Esophagus squamous epithelium (tissue), 4 donors: Measurements from ENCODE around the gene PKM.

Experiments used
- POLR2A ChIP-seq, 4 donors: fragments of 450-650 bp; IDR thresholded peaks; one replicate each; pipeline ENCODE4 v1.6.1; 2017; ENCODE audit warnings: antibody characterized with exemption in 4 of 4, mild to moderate bottlenecking in 4 of 4, moderate library complexity in 3 of 4
- TF ChIP-seq, protein P1 (sequence below), 6 experiments: fragments of 450-650 bp in 4 of 6; fragments of 200-600 bp in 2 of 6; sonication (generic) in 2 of 6; IDR thresholded peaks; one replicate each; pipeline ENCODE4 v1.5.1; 2016 to 2019; ENCODE audit warnings: antibody characterized with exemption in 6 of 6, mild to moderate bottlenecking in 4 of 6, moderate library complexity in 4 of 6

DNA sequence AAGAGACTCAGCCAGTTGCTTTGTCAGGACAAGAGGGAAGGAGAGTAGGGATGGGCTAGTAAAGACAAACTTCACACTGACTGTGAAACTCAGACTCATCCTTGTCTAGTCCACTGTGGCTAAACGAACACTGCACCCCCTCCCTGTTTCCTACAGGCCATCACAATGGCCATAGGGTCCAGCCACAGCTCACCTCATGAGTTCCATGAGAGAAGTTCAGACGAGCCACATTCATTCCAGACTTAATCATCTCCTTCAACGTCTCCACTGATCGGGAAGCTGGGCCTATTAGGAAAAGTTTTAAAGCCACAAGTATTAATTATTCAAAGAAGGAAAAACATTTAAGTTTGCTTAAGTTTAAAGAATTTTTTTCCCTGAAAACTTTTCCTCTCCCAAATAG lies 13.8 kb downstream of the PKM start:
- TF ChIP-seq, protein P1, sequence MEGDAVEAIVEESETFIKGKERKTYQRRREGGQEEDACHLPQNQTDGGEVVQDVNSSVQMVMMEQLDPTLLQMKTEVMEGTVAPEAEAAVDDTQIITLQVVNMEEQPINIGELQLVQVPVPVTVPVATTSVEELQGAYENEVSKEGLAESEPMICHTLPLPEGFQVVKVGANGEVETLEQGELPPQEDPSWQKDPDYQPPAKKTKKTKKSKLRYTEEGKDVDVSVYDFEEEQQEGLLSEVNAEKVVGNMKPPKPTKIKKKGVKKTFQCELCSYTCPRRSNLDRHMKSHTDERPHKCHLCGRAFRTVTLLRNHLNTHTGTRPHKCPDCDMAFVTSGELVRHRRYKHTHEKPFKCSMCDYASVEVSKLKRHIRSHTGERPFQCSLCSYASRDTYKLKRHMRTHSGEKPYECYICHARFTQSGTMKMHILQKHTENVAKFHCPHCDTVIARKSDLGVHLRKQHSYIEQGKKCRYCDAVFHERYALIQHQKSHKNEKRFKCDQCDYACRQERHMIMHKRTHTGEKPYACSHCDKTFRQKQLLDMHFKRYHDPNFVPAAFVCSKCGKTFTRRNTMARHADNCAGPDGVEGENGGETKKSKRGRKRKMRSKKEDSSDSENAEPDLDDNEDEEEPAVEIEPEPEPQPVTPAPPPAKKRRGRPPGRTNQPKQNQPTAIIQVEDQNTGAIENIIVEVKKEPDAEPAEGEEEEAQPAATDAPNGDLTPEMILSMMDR (IDR thresholded peaks at IDR 0.05), result no peak
- TF ChIP-seq POLR2A (IDR thresholded peaks at IDR 0.05), result no peak
